HepG2 (cell line): ENCODE data around the gene TTC22. TPM values are rescaled to one million over a fixed set of nuclear protein-coding genes. Genes with fewer than 3 reads are reported as not detected.

Experiments
- ARID4A ChIP-seq: sonication (generic); formaldehyde crosslinking; IDR thresholded peaks from 2 replicates; pipeline ENCODE4 v1.5.0; 2020; ENCODE audit warnings: mild to moderate bottlenecking, missing genetic modification reagents, borderline replicate concordance
- ARNT2 ChIP-seq: sonication (generic); formaldehyde crosslinking; IDR thresholded peaks from 2 replicates; pipeline ENCODE4 v1.8.0; 2022; ENCODE audit warnings: mild to moderate bottlenecking, low read depth, missing genetic modification reagents, moderate library complexity
- DPF2 ChIP-seq: sonication (generic); formaldehyde crosslinking; IDR thresholded peaks from 2 replicates; pipeline ENCODE4 v1.4.0; 2020; ENCODE audit warnings: mild to moderate bottlenecking, low read depth, missing genetic modification reagents, borderline replicate concordance
- DR1 ChIP-seq: sonication (generic); formaldehyde crosslinking; IDR thresholded peaks from 2 replicates; pipeline ENCODE4 v1.8.0; 2021; ENCODE audit warnings: mild to moderate bottlenecking, missing genetic modification reagents, inconsistent platforms
- GTF3A ChIP-seq: sonication (generic); formaldehyde crosslinking; conservative IDR thresholded peaks from 2 replicates; pipeline ENCODE4 v1.4.0; 2020; ENCODE audit warnings: mild to moderate bottlenecking, missing genetic modification reagents
- MAFG ChIP-seq: sonication (generic); formaldehyde crosslinking; IDR thresholded peaks from 2 replicates; pipeline ENCODE4 v1.5.1; 2020; ENCODE audit warnings: mild to moderate bottlenecking, missing genetic modification reagents
- SAP130 ChIP-seq: IDR thresholded peaks from 2 replicates; pipeline ENCODE4 v1.6.1; 2016; ENCODE audit warnings: low read depth
- TFDP1 ChIP-seq: IDR thresholded peaks from 2 replicates; pipeline ENCODE4 v1.6.1; 2016; ENCODE audit warnings: missing compliant biosample characterization, missing genetic modification reagents, borderline replicate concordance
- THRA ChIP-seq: sonication (generic); formaldehyde crosslinking; IDR thresholded peaks from 2 replicates; pipeline ENCODE4 v1.4.0; 2020; ENCODE audit warnings: missing genetic modification reagents, borderline replicate concordance
- TSC22D2 ChIP-seq: sonication (generic); formaldehyde crosslinking; IDR thresholded peaks from 2 replicates; pipeline ENCODE4 v1.5.1; 2020; ENCODE audit warnings: missing genetic modification reagents, mild to moderate bottlenecking, borderline replicate concordance
- ZNF281 ChIP-seq: sonication (generic); formaldehyde crosslinking; IDR thresholded peaks from 2 replicates; pipeline ENCODE4 v1.4.0; 2020; ENCODE audit warnings: missing genetic modification reagents, borderline replicate concordance
- ZNF3 ChIP-seq: IDR thresholded peaks from 2 replicates; pipeline ENCODE4 v1.7.0; 2017; ENCODE audit warnings: inconsistent platforms
- ZNF430 ChIP-seq: sonication (generic); formaldehyde crosslinking; IDR thresholded peaks from 2 replicates; pipeline ENCODE4 v1.9.0; 2021; ENCODE audit warnings: mild to moderate bottlenecking, missing genetic modification reagents
- polyA plus RNA-seq, 8 experiments: library from polyadenylated mRNA; depleted of rRNA in 3 of 8; stranded (reverse) in 7 of 8; unstranded in 1 of 8; fragments of >200 nt; fragmentation: Illumina TruSeq in 4 of 8; extraction: Trizol in 4 of 8; gene quantifications; 2 replicates each; pipeline versions ENCODE4 v1.2.1 to v1.2.3, GENCODE V29; 2011 to 2016; ENCODE audit warnings: low read depth in 4 of 8, missing spikeins in 1 of 8, mixed read lengths in 1 of 8; ENCODE audit not compliant: insufficient read depth in 1 of 8
- total RNA-seq, 5 experiments: library from RNA; depleted of rRNA; stranded (reverse); fragments of >200 nt; fragmentation: Illumina TruSeq; extraction: Trizol; gene quantifications; 2 replicates each; pipeline ENCODE4 v1.2.3, GENCODE V29; 2016; ENCODE audit warnings: low read depth in 1 of 5

TTC22 gene
- total and polyA plus RNA-seq, 2 of the 13 experiments (the other 11 are each of a cell fraction or from before 2014, with no cell fraction given) = not detected

DNA sequence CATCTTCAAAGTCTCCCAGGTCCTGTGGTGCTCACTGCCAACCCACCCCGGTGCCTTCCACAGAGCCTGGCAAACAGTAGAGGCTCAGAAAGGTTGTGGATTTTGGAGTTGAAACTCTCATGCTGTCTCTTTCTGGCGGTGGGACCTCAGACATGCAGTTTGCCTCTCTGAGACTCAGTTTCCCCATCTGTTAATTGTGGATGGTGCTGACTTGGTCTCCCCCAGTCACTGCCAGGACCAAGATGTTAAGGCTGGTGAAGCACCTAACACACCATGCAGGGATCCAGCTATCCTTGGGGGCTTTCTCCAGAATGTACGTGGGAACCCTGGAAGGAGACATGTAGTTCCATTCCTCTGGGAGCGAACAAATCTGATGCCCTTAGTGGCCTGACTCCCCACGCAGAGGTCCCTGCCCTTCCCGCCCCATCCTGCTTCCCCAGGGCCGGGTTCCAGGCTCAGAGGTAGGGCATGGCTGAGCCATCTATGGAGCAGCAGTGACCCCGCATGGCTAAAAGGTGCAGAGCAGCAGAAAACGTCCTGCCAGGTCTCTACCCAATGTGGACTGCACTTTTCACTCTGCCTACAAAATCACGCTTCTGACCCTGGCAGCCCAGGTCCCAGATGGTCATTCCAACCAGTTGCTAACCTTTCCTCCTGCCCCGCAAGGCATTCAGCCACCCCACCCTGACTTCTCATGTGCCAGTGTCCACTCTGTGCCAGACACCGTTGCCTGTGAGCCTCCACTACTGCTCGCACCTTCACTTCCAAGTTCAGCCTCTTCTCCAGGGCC, 9.2 kb upstream of the TTC22 start (continued):
- TF ChIP-seq ARID4A = no peak
- TF ChIP-seq DR1 (CRISPR knock-in tag) = no peak
- TF ChIP-seq ZNF430 = no peak
- no peak for TF ChIP-seq DPF2 (CRISPR knock-in tag)
- TF ChIP-seq TFDP1 (CRISPR knock-in tag) = no peak
- TF ChIP-seq THRA (CRISPR knock-in tag) = no peak
- no peak for TF ChIP-seq ZNF281
- TF ChIP-seq MAFG (CRISPR knock-in tag) = no peak
- TF ChIP-seq ZNF3 (CRISPR knock-in tag) = no peak
- 0 out of 2 replicates have a peak, but pooled peaks have one; percentile 51 for TF ChIP-seq GTF3A (CRISPR knock-in tag)
- TF ChIP-seq TSC22D2 (CRISPR knock-in tag) = no peak
- no peak for TF ChIP-seq ARNT2 (CRISPR knock-in tag)
- no peak for TF ChIP-seq SAP130 (CRISPR knock-in tag)
